ENCODE data around the gene TRPM3.

DNA sequence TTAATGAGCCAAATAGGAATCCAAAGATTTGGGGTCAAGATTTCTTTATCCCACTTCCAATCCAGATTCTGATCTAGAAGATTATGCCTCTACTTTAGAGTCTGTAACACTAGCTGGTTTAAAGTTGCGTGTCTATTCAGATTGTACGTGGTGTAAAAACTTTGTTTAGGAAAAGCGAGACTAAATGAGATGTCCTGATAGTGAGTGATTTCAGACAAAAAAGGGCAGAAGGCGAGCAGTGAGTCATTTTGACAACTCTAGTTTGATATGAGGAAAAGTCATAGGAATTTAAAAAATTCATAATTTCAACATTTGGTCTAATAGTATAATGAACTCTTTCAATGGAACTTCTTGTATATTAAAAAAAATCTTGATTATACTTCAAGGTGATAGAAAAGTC lies 587.4 kb downstream of the TRPM3 start:
- no peak for TF ChIP-seq EZH2 (IDR thresholded peaks at IDR 0.05)
- no peak for TF ChIP-seq POLR2AphosphoS5 (IDR thresholded peaks at IDR 0.05; ENCODE audit: borderline replicate concordance, low read depth, low read length)
